Colon (tissue), 2 donors: ENCODE data around the gene RNF166.

Experiments used
- FAIRE-seq: peaks from 2 replicates; lab custom pipeline; 2012; peaks lifted over from hg19 to GRCh38; lab: Jason Lieb, UNC
- donor health status: control.
- donor health status: control.

RNF166 gene

GRCh38 chr16:88723911-88724310 is 17.7 kb upstream of the RNF166 start:
- no peak for FAIRE-seq

- FAIRE-seq = no peak
Measured at GRCh38 chr16:88723507-88723887, 17.3 kb upstream of the RNF166 start.

- no peak for FAIRE-seq
Measured at GRCh38 chr16:88722784-88723506, 16.7 kb upstream of the RNF166 start.

GRCh38 chr16:88721815-88722755 is 15.9 kb upstream of the RNF166 start:
- FAIRE-seq = no peak

GRCh38 chr16:88721236-88721635 is 15.0 kb upstream of the RNF166 start:
- no peak for FAIRE-seq

- no peak for FAIRE-seq
Measured at GRCh38 chr16:88720396-88720970, 14.3 kb upstream of the RNF166 start.

- FAIRE-seq = no peak
Measured at GRCh38 chr16:88719933-88720296, 13.7 kb upstream of the RNF166 start.

- FAIRE-seq = no peak
Measured at GRCh38 chr16:88719267-88719932, 13.2 kb upstream of the RNF166 start.

- no peak for FAIRE-seq
Measured at GRCh38 chr16:88718178-88718577, 12.0 kb upstream of the RNF166 start.

- FAIRE-seq = no peak
Measured at GRCh38 chr16:88716601-88717001, 10.4 kb upstream of the RNF166 start.

- FAIRE-seq = no peak
Measured at GRCh38 chr16:88716201-88716600, 10.0 kb upstream of the RNF166 start.

GRCh38 chr16:88715312-88716190 is 9.3 kb upstream of the RNF166 start:
- FAIRE-seq = no peak

GRCh38 chr16:88714420-88715302 is 8.5 kb upstream of the RNF166 start:
- FAIRE-seq = no peak

GRCh38 chr16:88713568-88714419 is 7.6 kb upstream of the RNF166 start:
- FAIRE-seq = no peak

GRCh38 chr16:88713054-88713453 is 6.8 kb upstream of the RNF166 start:
- FAIRE-seq = no peak

- no peak for FAIRE-seq
Measured at GRCh38 chr16:88712362-88712979, 6.3 kb upstream of the RNF166 start.

GRCh38 chr16:88711750-88712340 is 5.6 kb upstream of the RNF166 start:
- FAIRE-seq = no peak

GRCh38 chr16:88710556-88710955 is 4.3 kb upstream of the RNF166 start:
- no peak for FAIRE-seq
